Kidney epithelial cell (primary cell): ENCODE data around the gene SLC36A1. TPM values are rescaled to one million over a fixed set of nuclear protein-coding genes. Genes with fewer than 3 reads are reported as not detected.

Experiments
- DNase-seq: peaks from one replicate; pipeline ENCODE4 v3.0.0-alpha.2; 2010; ENCODE audit warnings: low read depth
- H3K27me3 ChIP-seq: 2 replicates; pipeline ENCODE4 v1.6.0; 2011; ENCODE audit warnings: low read length; ENCODE audit not compliant: control insufficient read depth, insufficient read depth
- H3K36me3 ChIP-seq: 2 replicates; pipeline ENCODE4 v1.5.1; 2011; ENCODE audit warnings: low read length; ENCODE audit not compliant: control insufficient read depth, insufficient read depth
- H3K4me3 ChIP-seq: 2 replicates; pipeline ENCODE4 v1.5.1; 2011; ENCODE audit warnings: low read depth, mild to moderate bottlenecking, control low read depth, low read length
- CTCF ChIP-seq: IDR thresholded peaks from 2 replicates; pipeline ENCODE4 v1.5.1; 2011; ENCODE audit warnings: mild to moderate bottlenecking, moderate library complexity, low read length, control low read depth, inconsistent platforms; ENCODE audit not compliant: insufficient read depth, poor library complexity, severe bottlenecking
- total RNA-seq: library from RNA; depleted of rRNA; stranded (reverse); fragments of >200 nt; gene quantifications from 2 replicates; pipeline ENCODE4 v1.2.3, GENCODE V29; 2015

Gene SLC36A1
- total RNA-seq, 1 donor from 2014 or later, result 13.8 TPM

- Histone ChIP-seq H3K27me3 (no peaks in the 10 kb centered on the region), H3K4me3 (no peak overlapping the region), H3K36me3 (no peaks in the 10 kb centered on the region)
- no peak for DNase-seq
- no peak for TF ChIP-seq CTCF
Observed at GRCh38 chr5:151531581-151531980, 84.2 kb downstream of the SLC36A1 start.

GRCh38 chr5:151532416-151532815 is 85.0 kb downstream of the SLC36A1 start:
- Histone ChIP-seq H3K36me3 (no peaks in the 10 kb centered on the region), H3K4me3 (no peak overlapping the region), H3K27me3 (no peaks in the 10 kb centered on the region)
- no peak for TF ChIP-seq CTCF
- DNase-seq, result no peak

- no peak overlapping the region for H3K4me3 ChIP-seq
- TF ChIP-seq CTCF, result no peak
- no peak for DNase-seq
- no peaks in the 10 kb centered on the region for H3K27me3 ChIP-seq
- no peaks in the 10 kb centered on the region for H3K36me3 ChIP-seq
Observed at GRCh38 chr5:151534350-151534749, 86.9 kb downstream of the SLC36A1 start.

DNA sequence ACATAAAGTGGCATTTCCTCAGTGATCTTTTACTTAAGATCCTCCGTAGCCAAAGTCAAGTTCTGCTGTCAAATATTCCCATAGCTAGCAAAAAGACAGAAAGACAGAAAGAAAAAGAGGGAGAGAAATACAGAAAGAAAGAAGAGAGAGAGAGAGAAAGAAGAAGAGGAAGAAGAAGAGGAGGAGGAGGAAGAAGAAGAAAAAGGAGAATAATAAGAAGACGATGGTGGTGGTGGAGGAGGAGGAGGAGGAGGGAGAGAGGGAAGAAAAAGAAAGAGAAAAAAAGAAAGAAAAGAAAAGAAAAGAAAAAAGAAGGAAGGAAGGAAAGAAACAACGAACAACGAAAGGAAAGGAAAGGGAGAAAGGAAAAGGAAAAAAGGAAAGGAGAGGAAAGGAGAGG is 89.6 kb downstream of the SLC36A1 start:
- Histone ChIP-seq H3K27me3 (no peaks in the 10 kb centered on the region), H3K36me3 (no peaks in the 10 kb centered on the region), H3K4me3 (no peak overlapping the region)
- no peak for TF ChIP-seq CTCF
- no peak for DNase-seq

GRCh38 chr5:151541571-151541970 is 94.2 kb downstream of the SLC36A1 start:
- Histone ChIP-seq H3K4me3 (no peak overlapping the region), H3K36me3 (no peaks in the 10 kb centered on the region), H3K27me3 (no peaks in the 10 kb centered on the region)
- no peak for DNase-seq
- TF ChIP-seq CTCF, result no peak

Other genes starting within 250 kb of the SLC36A1 start
- 3.1 and 4.4 TPM in 2 replicates for gene CCDC69, start 223.5 kb upstream of the SLC36A1 start, total RNA-seq
- 19.0 and 24.6 TPM in 2 replicates for gene GM2A, start 194.4 kb upstream of the SLC36A1 start, total RNA-seq
- not detected in 2 replicates for gene SLC36A3, start 143.8 kb upstream of the SLC36A1 start, total RNA-seq
- gene SLC36A2, start 100.0 kb upstream of the SLC36A1 start, total RNA-seq, result not detected in 2 replicates
- gene FAT2, start 143.7 kb downstream of the SLC36A1 start, total RNA-seq, result 0.58 and 0.96 TPM in 2 replicates
- gene SPARC, start 239.3 kb downstream of the SLC36A1 start, total RNA-seq, result 139 and 140 TPM in 2 replicates